Measurements from ENCODE around the gene CSF1R. TPM values are rescaled to one million over a fixed set of nuclear protein-coding genes. Genes with fewer than 3 reads are reported as not detected.

CSF1R gene
- total RNA-seq, result under 0.01 TPM in 1 of 2 replicates, not detected in the other

DNA sequence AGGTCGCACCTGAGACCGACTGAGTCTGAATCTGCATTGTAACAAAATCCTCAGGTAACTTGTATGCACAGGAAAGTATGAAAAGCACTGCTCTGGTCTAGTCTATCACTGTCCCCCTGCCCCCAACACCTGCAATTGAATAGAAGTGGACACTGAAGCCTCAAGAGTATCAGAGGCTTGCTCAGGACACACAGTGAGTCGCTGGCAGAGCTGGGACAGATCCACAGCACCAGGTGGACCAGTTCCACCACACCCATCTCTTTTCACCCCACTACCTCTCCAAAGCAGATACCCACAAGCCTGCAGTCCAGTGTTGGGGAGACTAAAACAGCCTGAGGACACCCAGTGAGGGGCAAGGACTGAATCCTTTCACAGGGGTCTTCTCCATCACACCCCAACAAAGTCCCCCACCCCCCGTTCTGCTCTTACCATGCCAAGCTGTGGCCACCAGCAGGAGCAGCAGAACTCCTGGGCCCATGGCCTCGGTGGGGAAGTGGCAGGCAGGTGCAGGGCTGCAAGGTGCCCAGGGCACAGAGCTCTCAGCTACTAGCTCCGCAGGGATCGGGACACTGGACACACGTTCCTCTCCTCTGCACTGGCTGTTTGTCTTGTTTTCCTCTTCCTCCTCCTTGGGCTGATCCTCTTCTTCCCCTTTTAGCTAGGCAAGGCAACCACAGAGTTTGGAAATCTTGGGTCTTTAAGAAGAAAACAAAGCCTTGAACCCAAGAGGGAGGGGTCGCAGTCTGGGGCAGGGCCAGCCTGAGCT, at the start of gene CSF1R:
Gene CSF1R, minus strand, starts transcription at position 605 of the 766 bp plus-strand sequence. Its CDS starts 127 bp downstream, at position 478.

Other genes with a start within 250 kb of the CSF1R start
- gene PDE6A, start 141.8 kb downstream of the CSF1R start, total RNA-seq, result under 0.01 TPM in 1 of 2 replicates, not detected in the other
- 4.0 and 22.2 TPM in 2 replicates for gene SLC26A2, start 125.8 kb downstream of the CSF1R start, total RNA-seq
- gene TIGD6, start 85.9 kb downstream of the CSF1R start, total RNA-seq, result 3.9 and 5.8 TPM in 2 replicates
- 33.5 and 36.9 TPM in 2 replicates for gene HMGXB3, start 85.8 kb downstream of the CSF1R start, total RNA-seq
- gene PDGFRB, start 69.3 kb upstream of the CSF1R start, total RNA-seq, result under 0.01 and 0.24 TPM in 2 replicates
- gene CDX1, start 80.2 kb upstream of the CSF1R start, total RNA-seq, result under 0.01 TPM in 1 of 2 replicates, not detected in the other
- under 0.01 TPM in 1 of 2 replicates, not detected in the other for gene SLC6A7, start 103.5 kb upstream of the CSF1R start, total RNA-seq
- under 0.01 and 0.24 TPM in 2 replicates for gene CAMK2A, start 203.2 kb upstream of the CSF1R start, total RNA-seq
- 14.9 and 29.6 TPM in 2 replicates for gene ARSI, start 216.4 kb upstream of the CSF1R start, total RNA-seq

Data from tracheal epithelial cell (primary cell).